Suprapubic skin (tissue), 3 donors: Measurements from ENCODE around the gene GAB1.

ENCODE experiments used
- POLR2A ChIP-seq, 2 donors: fragments of 450-650 bp; IDR thresholded peaks; one replicate each; pipeline ENCODE4 v1.6.1; 2017; ENCODE audit warnings: antibody characterized with exemption in 2 of 2, mild to moderate bottlenecking in 2 of 2, moderate library complexity in 2 of 2
- TF ChIP-seq, protein P1 (sequence below), 2 donors: fragments of 200-600 bp in 1 of 2; fragments of 450-650 bp in 1 of 2; sonication (generic) in 1 of 2; IDR thresholded peaks; one replicate each; pipeline ENCODE4 v1.5.1; 2016 to 2019; ENCODE audit warnings: antibody characterized with exemption in 2 of 2, mild to moderate bottlenecking in 1 of 2, moderate library complexity in 1 of 2

DNA sequence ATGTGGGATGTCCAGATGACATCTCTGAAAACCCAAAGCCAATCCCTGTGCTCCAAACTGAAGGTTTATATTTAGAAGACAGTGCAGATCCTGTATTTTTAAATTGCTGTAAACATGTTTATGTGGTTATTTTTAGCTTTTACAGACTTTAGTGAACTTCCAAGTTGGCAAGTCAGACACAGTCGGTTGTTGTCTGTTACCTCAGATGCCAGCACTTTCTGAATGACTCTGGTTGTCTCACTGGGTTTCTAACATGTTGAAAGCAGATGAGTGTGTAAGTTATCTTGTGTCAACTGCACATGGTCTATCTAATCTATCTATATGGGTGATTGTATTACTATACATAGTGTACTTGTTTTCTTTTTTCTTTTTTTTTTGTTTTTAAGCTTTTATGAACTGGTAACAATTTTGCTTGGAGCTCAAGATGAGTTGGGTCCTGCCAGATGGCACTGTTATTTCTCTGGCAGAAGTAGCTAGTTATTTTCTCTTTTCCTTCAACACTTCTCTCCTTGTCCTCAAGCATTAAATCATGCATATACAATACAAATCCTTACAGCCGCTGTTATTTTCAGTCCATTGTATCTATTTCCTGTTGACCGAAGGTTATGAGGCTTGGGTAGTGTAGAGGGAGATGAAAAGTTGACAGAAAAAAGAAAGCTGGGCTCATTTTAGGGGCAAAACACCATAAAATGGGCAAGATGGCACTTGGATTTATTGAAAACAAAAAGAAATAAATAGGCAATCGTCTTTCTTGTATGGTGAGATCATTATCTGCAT is 66.3 kb downstream of the GAB1 start:
- TF ChIP-seq, protein P1, sequence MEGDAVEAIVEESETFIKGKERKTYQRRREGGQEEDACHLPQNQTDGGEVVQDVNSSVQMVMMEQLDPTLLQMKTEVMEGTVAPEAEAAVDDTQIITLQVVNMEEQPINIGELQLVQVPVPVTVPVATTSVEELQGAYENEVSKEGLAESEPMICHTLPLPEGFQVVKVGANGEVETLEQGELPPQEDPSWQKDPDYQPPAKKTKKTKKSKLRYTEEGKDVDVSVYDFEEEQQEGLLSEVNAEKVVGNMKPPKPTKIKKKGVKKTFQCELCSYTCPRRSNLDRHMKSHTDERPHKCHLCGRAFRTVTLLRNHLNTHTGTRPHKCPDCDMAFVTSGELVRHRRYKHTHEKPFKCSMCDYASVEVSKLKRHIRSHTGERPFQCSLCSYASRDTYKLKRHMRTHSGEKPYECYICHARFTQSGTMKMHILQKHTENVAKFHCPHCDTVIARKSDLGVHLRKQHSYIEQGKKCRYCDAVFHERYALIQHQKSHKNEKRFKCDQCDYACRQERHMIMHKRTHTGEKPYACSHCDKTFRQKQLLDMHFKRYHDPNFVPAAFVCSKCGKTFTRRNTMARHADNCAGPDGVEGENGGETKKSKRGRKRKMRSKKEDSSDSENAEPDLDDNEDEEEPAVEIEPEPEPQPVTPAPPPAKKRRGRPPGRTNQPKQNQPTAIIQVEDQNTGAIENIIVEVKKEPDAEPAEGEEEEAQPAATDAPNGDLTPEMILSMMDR (IDR thresholded peaks at IDR 0.05) = no peak
- no peak for TF ChIP-seq POLR2A (IDR thresholded peaks at IDR 0.05)
